ELF-1 (cell line): ENCODE data around the gene CAVIN1.
A peak's percentile ranks its signal among the peaks of the same experiment; 100 is the strongest.
"Not testable (repeated sequence)": the region's sequence is repeated elsewhere in the genome, so short reads cannot be mapped to it uniquely, and the experiment has no call there.

ENCODE experiments used
- DNase-seq: peaks from one replicate; pipeline ENCODE4 v3.0.0-alpha.2; 2016; ENCODE audit warnings: low read depth, low spot score

Gene CAVIN1

GRCh38 chr17:42431758-42432161, 8.7 kb upstream of the CAVIN1 start:
- DNase-seq: peak; percentile 61

- DNase-seq: no peak
Observed at GRCh38 chr17:42429726-42430447, 6.8 kb upstream of the CAVIN1 start.

- peak; percentile 71 for DNase-seq
Observed at GRCh38 chr17:42428141-42428944, 5.3 kb upstream of the CAVIN1 start.

- DNase-seq: no peak
Observed at GRCh38 chr17:42424991-42425610, 2.0 kb upstream of the CAVIN1 start.

- DNase-seq: no peak
Observed at GRCh38 chr17:42423766-42424165, 710 bp upstream of the CAVIN1 start.

GRCh38 chr17:42422412-42422957, 571 bp downstream of the CAVIN1 start:
- peak; percentile 63 for DNase-seq

- DNase-seq: no peak
Observed at GRCh38 chr17:42421507-42422338, 1.3 kb downstream of the CAVIN1 start.

- no peak for DNase-seq
Observed at GRCh38 chr17:42421136-42421506, 1.9 kb downstream of the CAVIN1 start.

- DNase-seq: not testable (repeated sequence)
Observed at GRCh38 chr17:42417981-42418380, 5.1 kb downstream of the CAVIN1 start.

- DNase-seq: no peak
Observed at GRCh38 chr17:42414704-42415409, 8.2 kb downstream of the CAVIN1 start.

- no peak for DNase-seq
Observed at GRCh38 chr17:42413464-42414040, 9.5 kb downstream of the CAVIN1 start.

GRCh38 chr17:42411905-42412679, 11.0 kb downstream of the CAVIN1 start:
- no peak for DNase-seq

- DNase-seq: no peak
Observed at GRCh38 chr17:42411361-42411760, 11.7 kb downstream of the CAVIN1 start.

GRCh38 chr17:42410319-42410685, 12.8 kb downstream of the CAVIN1 start:
- DNase-seq: no peak

- DNase-seq: no peak
Observed at GRCh38 chr17:42409523-42410318, 13.3 kb downstream of the CAVIN1 start.

GRCh38 chr17:42408061-42408460, 15.0 kb downstream of the CAVIN1 start:
- DNase-seq: no peak

- no peak for DNase-seq
Observed at GRCh38 chr17:42407289-42407836, 15.7 kb downstream of the CAVIN1 start.

GRCh38 chr17:42406615-42407288, 16.3 kb downstream of the CAVIN1 start:
- DNase-seq: no peak
